NCI-H2171 treated with DMSO at 0.1 percent for 48 hours (cell line): ENCODE data around the gene ASIC2.

ENCODE experiments used
- DNase-seq: peaks from one replicate; lab custom pipeline; 2025; lab: John Stamatoyannopoulos, UW

ASIC2 gene

DNA sequence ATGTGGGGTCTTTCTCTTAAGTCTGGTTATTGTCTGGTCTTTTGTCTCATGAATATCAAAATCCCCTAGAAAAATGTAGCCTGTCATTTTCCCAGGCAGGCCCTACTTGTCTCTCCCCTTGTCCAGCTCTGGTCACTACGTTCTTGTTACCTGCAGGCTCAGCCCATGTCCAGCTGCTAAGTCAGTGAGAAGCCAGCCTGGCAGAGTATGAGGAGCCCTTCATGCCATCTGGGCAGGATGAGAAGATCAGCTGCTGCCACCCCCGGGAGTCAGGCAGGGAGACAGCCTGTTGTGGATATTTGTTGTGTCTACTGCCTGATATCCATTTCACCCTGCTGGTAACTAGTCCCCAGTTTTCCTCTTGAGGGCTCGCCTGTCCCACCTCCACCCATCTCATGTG, 88.9 kb downstream of the ASIC2 start:
- DNase-seq = no peak

DNA sequence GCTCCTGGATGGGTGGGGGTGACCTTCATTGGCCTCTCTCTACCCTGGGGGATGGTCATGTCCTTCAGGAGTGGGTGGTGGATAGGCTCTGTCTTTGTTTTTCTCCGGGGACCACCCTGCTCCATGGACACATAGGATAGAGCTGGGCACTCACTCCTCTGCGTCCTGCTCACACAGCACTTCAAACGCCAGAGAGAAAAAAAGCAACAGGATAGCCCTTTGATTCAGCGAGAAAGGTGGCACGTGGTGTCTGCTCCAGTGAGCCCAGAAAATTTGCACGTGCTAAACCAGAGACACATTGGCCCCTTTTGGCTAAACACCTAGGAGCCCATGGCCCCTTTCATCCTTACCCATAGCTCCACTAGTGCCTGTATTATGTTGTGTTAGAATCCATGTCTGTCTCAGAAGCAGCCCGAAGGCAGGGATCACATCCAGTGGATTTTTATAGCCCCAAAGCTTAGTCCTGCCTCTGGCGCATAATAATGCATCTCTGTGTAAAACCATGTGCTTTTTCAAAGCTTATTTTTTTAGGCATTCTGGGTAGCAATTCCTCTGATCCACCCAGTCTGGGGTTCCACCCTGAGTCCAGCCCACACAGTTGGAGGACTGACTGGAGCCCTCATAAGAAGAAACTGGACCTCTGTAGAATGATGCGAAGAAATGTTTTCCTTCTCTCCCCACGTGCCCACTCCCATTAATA, 90.1 kb downstream of the ASIC2 start:
- no peak for DNase-seq

DNA sequence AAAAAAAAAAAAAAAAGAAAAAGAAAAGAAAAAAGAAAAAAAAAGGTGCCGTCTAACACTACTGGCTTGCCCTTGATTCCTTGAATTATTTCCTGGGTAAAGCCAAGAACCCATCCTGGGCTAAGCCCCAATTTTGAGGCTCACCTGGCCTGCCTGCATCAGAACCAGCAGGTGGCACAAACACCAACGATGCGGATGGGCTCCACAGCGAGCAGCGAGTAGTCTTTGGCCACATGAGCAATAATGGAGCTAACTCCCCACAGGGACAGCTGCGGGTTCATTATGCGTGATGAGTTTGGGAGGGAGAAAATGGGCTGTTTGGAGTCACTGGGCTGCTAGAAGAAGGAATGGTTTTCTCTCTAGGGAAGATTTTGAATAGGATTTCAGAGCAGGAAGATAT, 91.1 kb downstream of the ASIC2 start:
- no peak for DNase-seq

DNA sequence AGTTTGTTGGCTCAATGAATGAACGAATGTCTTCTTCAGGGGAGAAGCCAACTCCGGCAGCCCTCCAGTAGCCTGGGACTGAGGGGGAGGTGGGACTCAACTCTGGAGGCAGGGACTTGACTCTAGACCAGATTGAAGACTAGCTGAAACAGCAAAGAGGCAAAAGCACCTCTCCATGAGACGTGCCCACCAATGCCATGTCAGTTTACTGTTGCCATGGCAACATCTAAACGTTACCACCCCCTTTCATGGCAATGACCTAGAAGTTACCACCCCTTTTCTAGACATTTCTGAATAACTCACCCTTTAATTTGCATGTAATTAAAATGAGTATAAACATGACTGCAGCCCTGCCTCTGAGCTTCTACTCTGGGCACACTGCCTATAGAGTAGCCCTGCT, 91.8 kb downstream of the ASIC2 start:
- DNase-seq = no peak

DNA sequence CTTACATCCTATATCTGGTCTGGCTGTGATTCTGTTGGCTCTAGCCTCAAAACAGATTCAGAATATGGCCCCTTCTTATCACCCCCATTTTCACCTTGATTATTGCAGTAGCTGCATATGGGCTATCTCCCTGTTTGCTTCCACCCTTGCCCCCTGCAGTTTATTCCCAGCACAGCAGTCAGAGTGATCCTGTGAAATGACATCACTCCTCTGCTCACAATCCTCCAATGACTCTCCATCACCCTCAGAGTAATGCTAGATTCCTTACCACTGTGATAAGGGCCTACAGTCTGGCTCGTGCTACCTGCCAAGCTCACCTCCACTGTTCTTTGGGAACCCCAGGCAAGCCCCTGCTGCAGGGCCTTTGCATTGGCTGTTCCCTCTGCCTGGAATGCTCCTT, 92.5 kb downstream of the ASIC2 start:
- DNase-seq = no peak

DNA sequence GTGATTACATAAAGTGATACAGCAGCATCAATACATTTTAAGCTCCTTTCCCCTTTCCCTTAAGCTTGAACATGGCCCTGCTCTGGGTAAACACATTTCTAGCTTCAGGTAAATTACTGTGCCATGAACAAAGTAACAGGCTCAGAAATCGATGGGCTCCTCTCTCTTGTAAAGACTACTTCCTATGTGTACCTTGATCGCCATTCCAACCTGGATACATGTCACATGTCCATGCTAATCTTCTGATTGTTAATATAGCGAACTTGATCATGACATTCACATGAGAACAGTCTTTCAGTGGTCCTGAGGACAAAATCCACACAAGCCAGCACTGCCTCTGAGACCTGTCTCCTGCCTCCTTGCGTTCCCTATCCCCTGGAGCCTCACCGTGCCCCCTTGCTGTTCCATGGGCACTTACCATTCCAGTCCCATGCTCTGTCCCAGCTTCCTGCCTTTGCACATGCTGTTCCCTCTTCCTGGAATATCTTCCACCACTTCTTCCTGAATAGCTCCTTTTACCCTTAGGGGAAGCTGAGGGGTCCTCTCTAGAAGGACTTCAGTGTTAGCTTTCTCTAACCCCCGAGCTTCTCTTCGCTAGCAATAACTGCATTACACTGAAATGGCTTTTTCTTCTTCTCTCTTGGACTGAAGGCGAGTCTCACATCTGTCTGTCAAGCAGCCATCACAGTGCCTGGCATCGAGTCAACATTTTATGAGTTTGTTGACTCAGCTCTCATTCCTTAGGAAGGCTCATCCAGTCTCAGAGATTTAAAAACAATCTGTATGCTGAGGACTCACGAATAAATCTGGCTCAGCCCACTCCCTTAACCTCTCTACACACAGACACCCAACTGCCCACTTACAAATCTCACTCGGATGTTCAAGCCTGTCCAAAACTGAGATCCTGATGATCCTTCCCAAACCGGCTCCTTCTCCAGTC, 93.3 kb downstream of the ASIC2 start:
- DNase-seq = no peak

DNA sequence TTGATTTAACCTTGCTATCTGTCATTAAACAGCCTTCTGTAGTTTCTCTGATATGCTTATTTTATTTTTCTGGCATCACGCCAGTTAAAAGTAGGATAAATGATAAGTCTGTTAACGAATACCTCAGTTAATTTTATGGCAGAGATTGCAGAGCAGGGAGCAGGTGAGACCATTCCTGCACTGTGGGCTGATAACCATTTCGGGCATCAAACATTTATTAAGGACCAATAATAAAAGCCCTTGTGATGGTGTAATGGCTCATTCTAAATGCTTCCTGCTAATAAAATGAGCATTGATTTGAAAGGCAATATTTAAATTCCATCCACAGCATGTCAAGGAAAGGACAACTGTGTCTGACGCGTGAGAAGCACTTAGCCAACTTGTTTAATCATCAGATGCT, 94.1 kb downstream of the ASIC2 start:
- no peak for DNase-seq

DNA sequence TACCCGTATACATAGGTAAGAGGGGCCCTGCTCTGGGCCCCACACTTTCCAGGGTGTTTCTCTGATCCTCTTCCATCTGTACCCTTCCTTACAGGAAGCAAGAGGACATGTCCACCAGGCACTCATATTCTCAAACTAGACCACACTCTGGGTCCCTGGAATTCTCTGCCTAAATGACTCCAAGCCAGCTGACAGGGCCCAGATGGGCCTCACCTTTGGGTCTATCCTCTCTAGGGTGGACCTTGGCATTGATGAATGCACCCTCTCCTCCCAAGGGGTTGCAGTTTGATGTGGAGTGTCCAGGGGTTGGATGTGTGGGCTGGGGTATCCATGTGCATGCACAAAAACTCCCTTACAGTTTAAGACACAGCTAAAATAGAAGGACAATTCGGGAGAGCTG, 95.8 kb downstream of the ASIC2 start:
- DNase-seq = no peak

DNA sequence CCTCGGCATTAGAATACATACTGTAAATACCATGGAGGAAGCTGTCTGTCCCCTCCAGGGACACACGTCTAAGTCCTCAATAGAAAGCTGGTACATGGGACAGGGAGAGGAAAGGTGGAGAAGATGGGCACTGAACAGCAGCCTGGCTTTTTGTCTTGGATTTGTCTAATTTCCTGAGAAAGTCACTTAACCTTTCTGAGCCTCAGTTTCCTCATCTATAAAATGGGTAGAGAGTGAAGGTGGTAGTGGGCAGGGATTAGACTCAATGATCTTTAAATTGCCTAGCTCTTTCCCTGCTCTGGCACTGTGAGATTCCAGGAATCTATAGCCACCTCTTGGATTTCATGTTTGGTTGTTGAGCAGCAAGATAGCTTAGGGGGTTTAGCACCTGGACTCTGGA, 96.2 kb downstream of the ASIC2 start:
- DNase-seq = no peak

DNA sequence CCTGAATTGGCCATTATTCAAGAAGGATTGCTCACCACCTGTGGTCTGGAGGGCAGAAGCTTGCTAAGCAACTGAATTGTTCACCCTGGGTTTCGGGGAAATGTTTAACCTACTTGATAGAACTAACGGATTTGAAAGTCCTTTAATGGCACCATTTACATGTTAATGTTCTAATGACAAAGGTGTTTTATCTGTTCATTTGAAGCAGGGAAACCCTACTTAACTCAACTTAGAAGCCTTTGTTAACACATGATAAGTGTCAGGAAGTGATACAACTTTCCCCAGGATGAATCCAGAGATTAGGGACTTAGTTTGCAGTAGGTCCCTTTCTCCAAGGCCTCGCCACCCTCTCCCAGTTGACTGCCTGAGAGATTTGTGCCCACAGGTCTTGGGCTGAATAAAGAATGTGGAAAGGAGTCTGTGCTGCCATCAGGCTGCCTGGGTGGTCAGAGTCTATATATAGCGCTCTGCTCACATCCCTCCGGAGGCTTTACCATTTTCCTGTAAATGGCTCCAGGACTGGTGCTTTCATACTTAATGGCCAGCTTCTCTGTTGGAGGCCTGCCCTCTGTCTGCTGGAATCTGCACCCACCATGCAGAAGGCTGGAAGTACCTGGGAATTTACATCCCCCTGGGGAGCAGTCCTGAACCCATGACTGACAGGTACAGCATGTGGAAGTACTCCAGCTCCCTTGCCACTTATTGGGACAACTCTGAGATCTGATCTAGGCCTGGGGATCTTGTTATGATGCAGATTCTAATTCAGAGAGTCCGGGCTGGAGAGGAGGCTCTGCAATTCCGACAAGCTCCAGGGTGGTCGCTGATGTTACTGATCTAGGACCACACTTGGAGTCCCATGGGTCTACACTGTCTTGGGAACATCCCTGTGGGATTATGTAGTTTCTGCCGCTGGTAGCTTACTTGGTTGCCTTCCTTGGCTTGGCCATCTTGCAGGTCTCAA, 99.9 kb downstream of the ASIC2 start:
- DNase-seq = no peak

DNA sequence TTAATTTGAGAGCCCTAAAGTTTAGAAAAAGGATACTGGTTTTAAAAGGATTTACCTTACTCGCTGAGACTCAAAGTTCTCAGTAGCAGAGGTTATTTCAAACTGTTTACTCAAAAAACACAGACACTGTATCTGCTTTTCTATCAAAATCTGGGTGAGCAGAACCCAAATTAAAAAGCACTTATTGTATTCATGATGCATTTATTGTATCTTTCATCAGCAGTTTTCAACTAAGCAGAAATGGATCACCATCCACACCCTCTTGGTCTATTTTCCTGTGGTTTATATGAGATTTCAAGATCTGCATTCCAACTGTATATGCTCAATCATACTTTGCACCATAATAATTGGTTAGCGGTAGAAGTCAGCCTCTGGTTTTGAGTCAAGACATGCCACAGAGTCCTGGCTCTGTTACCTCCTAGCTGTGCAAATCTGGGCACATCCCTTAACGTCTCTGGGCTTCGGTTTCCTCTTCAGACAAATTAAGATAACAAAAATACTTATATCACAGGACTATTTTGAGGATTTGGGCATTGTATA, 109.5 kb downstream of the ASIC2 start:
- no peak for DNase-seq

DNA sequence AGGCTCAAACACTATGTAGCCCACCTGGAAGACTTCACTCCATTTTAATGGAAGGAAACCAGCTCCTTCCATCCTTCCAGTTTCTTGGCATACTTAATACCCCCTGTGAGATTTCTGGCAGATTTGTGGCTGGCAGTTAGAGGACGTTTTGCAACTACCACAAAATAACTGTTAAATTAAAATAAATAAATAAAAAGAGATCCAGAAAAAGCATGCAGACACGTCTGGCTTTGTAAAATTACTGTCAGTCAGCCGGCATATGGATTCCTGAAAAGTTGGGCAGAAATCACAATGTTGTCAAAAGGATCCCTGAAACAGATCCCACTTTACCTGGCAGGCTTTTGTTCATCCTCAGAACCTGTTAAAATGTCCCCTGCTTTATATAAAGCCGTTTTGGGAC, 113.9 kb downstream of the ASIC2 start:
- no peak for DNase-seq

DNA sequence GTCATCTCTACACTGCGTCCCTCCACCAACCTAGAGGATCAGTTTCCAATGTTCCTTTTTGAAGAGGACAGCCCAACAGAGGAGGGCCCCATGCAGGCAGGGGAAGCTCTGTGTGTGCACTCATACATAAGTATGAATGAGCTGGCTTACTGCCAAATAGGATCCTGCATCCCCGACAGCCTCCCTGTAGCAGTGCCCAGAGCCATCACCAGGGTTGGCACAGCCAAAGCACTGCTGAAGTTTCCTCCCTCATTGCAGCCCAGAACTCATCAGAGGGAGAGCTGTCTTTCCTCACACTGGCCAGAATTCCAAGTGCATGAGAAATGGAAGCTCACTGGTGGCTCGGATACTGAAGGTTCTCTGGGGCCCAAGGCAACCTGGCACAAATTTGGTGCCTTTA, 114.4 kb downstream of the ASIC2 start:
- DNase-seq = no peak

DNA sequence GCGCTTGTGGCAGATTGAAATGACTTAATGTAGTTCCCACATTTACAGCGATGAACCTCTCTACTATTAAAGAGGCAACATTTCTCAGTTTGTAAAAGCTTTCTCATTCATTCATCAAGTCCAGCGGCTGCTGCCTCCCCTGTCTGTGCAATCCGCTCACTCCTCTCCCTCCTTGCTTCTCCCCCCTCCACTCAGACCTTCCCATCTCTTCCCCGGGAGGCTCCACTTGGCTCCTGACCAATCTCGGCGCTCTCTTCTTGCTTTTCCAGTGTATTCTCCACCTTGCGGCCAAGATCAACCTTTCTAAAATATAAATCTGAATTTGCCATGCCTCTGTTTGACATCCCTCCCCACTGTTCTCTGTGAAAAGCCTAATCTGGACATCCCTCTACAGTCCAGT, 117.5 kb downstream of the ASIC2 start:
- DNase-seq = no peak

DNA sequence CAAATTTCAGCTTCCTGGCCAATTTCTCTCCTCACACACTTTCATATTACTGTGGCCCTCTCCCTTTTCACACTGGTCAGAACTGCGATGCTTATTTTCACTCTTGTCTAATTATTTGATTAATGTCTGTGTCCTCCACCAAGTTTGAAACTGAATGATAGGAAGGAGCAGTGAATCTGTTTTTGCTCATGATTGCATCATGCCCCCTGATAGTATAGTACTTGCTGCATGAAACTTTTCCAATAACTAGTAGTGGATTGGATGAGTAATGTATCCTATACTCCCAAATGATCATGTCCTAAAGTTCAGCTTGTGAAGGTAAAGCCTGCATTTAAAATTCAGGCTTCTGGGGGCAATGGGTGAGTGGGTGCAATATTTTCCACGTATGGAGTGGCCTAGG, 121.2 kb downstream of the ASIC2 start:
- DNase-seq = no peak

DNA sequence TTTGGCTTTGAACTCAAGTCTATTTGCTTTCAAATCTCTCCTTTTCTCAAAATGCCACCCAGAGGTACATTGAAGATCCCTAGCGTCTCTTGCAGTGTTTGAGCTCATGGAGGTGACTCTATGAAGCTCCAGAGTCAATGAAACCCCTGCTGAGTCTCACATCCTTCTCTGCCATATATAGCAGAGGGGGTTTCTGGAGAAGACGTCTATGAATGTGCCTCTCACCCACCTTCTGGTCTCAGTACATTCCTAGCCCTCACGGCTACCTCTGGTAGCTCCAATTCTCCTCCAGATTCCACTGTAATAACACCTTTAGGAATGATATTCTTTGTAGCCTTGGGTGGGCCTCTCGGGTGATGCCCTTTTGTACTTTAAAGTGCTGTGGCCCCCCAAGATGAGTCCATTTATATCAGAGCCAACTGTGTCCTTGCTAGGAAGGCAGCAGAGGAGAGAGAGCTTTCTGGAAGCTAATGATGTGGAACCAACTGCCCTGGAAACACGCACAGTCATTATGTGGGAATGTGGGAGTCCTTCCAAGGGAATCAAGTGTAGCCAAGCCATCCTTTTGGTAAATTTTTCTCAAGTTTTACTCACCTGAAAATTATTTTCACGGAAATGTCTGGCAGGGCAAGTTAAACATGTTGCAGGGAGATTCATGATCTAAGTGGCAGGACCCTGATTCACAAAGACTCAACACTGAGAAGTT, 123.4 kb downstream of the ASIC2 start:
- no peak for DNase-seq

DNA sequence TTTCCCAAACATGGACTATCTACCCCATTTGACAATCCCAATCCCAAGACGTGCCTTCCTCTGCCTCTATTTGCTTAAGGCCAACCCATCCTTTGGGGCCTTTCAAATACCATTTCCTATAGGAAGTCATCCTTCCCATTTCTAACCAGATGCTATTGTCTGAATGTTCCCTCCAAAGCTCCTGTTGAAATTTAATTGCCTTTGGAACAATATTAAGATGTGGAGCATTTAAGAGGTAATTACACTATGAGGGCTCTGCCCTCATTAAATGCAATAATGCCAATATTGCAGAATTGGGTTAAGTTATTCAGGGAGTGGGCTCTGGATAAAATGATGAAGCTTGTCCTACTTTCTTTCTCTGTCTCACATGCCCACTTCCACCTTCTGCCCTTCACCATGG, 125.4 kb downstream of the ASIC2 start:
- DNase-seq = no peak

DNA sequence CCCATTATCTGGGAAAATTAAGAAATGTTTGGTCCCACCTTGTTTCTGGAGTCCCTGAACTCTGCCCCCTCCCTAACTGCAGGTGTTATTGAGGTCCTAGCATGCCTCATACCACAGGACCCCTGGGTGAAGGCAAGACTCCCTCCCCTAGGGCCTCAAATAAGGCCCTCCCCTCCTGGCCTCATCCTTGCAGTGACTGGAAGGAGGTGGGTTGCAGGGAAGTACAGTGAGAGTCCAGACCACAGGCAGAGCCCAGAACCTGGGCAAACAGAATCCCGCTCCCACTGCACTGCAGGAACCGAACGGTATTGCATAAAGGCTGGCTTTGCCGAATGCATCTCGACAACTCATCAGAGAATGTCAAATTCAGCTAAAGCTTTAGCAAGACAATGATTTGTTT, 126.6 kb downstream of the ASIC2 start:
- DNase-seq = no peak

DNA sequence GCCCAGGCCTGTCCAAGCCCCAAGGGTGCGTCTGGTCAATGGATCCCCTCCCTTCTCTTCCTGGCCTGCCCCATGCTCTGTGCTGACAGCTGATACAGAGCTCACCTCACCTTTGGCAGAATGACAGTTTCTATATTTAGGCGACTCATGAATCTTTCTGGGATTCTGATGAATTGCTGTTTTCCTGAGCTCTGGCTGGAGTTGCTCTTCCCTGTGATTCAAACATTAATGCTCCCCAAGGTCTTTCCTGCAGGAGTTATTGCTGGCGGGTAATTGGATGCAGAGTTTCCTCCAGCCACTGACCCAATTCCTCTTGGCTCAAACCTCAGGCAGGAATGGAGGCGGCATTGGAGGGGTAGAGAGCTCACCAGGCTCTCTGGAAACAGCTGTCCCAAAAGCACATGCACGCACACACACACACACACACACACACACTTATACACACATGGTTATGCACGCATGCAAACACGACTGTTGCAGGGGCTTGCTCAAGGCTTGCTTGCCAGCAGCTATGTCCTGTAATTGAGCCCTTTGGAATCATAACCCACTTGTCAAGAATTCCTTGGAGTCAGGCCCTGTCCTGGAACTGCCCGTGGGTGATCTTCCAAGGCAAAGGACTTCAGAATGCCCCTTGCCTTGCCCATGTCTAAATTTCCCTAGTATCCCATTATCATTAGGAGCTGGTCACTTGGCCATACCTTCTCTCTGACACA, 128.8 kb downstream of the ASIC2 start:
- no peak for DNase-seq

DNA sequence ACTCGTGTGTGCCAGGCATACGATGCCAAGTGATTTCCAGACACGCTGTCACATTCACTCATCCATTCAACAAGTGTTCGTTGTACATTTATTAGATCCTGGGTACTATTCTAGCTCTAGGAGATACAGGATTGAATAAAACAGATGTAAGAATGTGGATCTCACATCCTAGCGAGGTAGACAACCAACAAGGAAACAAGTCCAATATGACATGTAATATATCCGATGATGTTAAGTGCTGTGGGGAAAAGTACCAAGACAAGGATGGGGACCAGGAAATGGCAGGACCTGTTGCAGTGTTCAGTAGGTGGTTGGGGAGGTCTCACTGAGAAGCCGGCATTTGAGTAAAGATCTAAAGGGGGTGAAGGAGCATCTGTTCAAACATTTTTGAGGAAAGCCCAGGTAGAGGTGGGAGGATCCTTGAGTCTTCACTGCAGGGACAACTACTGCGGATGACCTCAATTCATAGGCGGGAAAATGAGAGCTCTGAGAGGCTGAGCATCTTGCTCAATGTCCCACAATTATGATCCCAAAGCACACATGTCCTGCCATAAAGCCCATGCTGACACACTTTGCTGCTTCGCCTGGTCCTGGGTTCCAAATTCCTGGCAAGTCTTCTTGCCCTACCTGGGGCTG, 129.4 kb downstream of the ASIC2 start:
- no peak for DNase-seq
